Right cardiac atrium (tissue), 5 donors: ENCODE measurements around the gene SV2B. TPM values are rescaled to one million over a fixed set of nuclear protein-coding genes. Genes with fewer than 3 reads are reported as not detected.
A peak's percentile ranks its signal among the peaks of the same experiment; 100 is the strongest.

Experiments
- ATAC-seq, 2 donors: fragments of 200-7000 bp; cut with Tn5 transposase; one replicate each; pipeline versions ENCODE4 v1.8.0 to v1.9.1; 2020; ENCODE audit warnings: moderate library complexity in 2 of 2, mild to moderate bottlenecking in 1 of 2
- DNase-seq, 3 donors: peaks; one replicate each; pipeline ENCODE4 v3.0.0-alpha.2; 2020
- H3K27ac ChIP-seq: one replicate; pipeline ENCODE4 v1.5.1; 2013; ENCODE audit warnings: mild to moderate bottlenecking, low read length, control low read depth, moderate library complexity
- H3K27me3 ChIP-seq: one replicate; pipeline ENCODE4 v1.6.1; 2013; ENCODE audit not compliant: control insufficient read depth, insufficient read depth
- H3K4me1 ChIP-seq: one replicate; pipeline ENCODE4 v1.6.1; 2013; ENCODE audit warnings: low read length; ENCODE audit not compliant: control insufficient read depth, insufficient read depth
- H3K4me3 ChIP-seq: one replicate; pipeline ENCODE4 v1.5.1; 2013; ENCODE audit warnings: low read length, control low read depth
- H3K9me3 ChIP-seq: one replicate; pipeline ENCODE4 v1.6.1; 2013; ENCODE audit warnings: low read length; ENCODE audit not compliant: control insufficient read depth
- WGBS: extraction: QIAGEN DNeasy Blood & Tissue Kit; methylation state at CpG from one replicate; pipeline ENCODE4 v1.1.7; 2013; 5-methylcytosine and 5-hydroxymethylcytosine counted together
- intact Hi-C, 4 donors: fragments of 100-400 bp; cut with DNase I; formaldehyde crosslinking; loops; one replicate each; pipeline versions ENCODE4 v1.11.0 to v1.14.0; 2022 to 2023
- polyA plus RNA-seq: library from polyadenylated mRNA; stranded (reverse); fragments of 200-250 nt; gene quantifications from one replicate; pipeline ENCODE4 v1.2.3, GENCODE V29; 2013
- total RNA-seq, 4 donors: library from RNA; stranded (reverse); fragmentation: NEBNext Ultra II Directional; extraction: Animal tissue kit (Norgen Biotek cat#: 25700); gene quantifications; one replicate each; pipeline ENCODE4 v1.2.1, GENCODE V29; 2021
- donor health status: healthy with polysubstance abuse.
- donor health status: DM: no; HTN: yes; CAD: no.
- donor health status: DM: no; HTN: no; CAD: no.
- donor health status: DM: no; HTN: yes; CAD: no; lungs with severe emphysema.
- donor health status: DM: yes; HTN: yes; CAD: no.

The SV2B gene
- total and polyA plus RNA-seq, 5 donors: 0.34 to 1.7 (median 1.3) TPM

DNA sequence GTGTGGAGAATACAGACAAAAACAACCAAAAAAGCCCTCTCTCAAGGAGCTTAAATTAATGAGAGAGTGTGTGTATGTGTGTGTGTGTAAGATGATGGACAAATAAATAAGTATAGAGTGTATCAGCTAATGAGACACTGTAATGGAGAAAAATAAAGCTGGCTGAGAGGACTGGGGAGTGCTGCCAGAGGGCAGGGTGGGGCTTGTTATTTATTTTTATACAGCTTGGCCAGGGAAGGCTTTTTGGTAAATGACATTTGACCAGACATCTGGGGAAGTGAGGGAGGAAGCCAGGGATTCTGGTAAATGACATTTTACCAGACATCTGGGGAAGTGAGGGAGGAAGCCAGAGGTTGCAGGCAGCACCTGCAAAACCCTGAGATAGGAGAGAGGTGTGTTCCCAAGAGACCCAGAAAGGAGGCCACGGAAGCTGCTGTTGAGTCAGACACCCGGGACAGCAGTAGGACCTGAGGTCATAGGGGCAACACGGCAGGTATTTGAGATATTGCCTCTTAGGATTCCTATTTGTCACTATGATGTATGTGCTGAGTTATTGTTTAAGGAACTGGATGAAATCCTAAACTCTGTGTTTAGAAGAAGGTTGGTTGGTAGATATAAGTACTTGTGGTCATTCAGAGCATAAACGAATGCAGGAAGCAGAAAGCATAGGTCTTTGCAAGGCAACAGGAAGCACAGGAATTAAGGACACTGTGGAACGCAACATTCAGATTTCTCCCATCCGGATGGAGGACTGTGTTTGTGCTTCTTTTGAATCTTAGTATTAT lies 2.7 kb downstream of the SV2B start:
- intact Hi-C loops: no loop called here
- 45% methylated on average over 6 of the region's 6 CpGs for WGBS
- Histone ChIP-seq H3K4me3 (no peak overlapping the region), H3K27me3 (no peaks in the 10 kb centered on the region), H3K4me1 (peaks cover 4% of the 10 kb centered on the region), H3K9me3 (no peaks in the 10 kb centered on the region), H3K27ac (no peak overlapping the region)
- DNase-seq (peak in 1 of 3 donors; percentile 61), ATAC-seq (no peak)

DNA sequence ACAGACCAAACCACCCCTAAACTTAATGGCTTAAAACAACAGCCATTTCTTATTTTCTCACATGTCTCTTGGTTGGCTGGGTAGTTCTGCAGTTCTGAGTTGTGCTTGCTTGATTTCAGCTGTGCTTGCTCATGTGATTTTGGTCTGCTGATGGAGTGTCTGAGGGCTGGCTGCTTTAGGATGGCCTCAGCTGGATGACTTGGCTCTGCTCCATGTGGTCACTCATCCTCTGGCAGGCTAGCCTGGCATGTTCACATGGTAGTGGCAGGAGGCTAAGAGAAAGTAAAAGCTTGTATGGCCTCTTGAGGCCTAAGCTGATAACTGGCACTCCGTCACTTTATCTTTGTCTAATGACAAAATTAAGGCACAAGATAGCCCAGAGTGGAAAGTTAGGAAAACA lies 4.1 kb downstream of the SV2B start:
- intact Hi-C loops: no loop called here
- no peak overlapping the region for H3K27ac ChIP-seq
- 39% methylated on average over 1 of the region's 1 CpG for WGBS
- peak; percentile 42 to 82 (median 80) for DNase-seq
- ATAC-seq: peak; percentile 79 to 83
- no peak overlapping the region for H3K4me3 ChIP-seq
- peaks cover 4% of the 10 kb centered on the region for H3K4me1 ChIP-seq
- no peaks in the 10 kb centered on the region for H3K27me3 ChIP-seq
- H3K9me3 ChIP-seq: no peaks in the 10 kb centered on the region

DNA sequence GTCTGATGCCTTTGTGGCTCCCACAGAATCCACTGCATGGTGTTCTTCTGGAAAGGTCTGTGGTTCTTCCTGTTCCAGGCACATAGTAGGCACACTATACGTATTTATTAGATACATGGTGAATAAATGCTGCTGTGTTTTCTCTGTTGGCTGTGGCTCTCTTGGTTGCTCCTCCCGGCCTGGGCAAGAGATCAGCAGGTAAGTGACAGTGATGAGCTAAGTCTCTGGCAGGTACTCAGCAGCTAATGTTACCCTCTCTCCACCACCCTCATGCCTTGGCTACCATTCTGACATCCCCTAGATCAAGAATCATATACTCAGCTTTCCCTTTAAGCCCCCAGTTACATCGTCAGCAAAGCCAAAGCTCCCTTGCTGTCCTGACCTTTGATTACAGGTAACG lies 8.4 kb downstream of the SV2B start:
- H3K27me3 ChIP-seq: no peaks in the 10 kb centered on the region
- no peak for DNase-seq
- no peak overlapping the region for H3K4me3 ChIP-seq
- no peak overlapping the region for H3K27ac ChIP-seq
- H3K9me3 ChIP-seq: no peaks in the 10 kb centered on the region
- WGBS: 84% methylated on average over 4 of the region's 4 CpGs
- peaks cover 2% of the 10 kb centered on the region for H3K4me1 ChIP-seq
- intact Hi-C loops: no loop called here
- no peak for ATAC-seq

DNA sequence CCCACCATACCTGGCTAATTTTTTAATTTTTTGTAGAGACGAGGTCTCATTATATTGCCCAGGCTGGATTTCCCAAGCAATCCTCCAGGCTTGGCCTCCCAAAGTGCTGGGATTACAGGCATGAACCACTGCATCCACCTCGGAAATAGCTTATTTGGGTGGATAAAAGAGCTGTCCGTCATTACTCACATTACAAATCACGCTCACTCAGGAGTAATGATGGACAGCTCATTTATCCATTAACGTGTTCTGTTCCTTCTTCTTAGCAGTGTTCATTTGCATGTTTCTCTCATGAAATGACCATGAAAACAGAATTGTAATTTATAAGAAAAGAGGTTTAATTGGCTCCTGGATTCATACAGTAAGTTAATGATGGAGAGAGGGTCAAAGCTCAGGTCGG lies 9.8 kb downstream of the SV2B start:
- Histone ChIP-seq H3K27me3 (no peaks in the 10 kb centered on the region), H3K27ac (no peak overlapping the region), H3K4me3 (no peak overlapping the region), H3K9me3 (no peaks in the 10 kb centered on the region), H3K4me1 (no peaks in the 10 kb centered on the region)
- intact Hi-C loops: no loop called here
- no peak for ATAC-seq
- no peak for DNase-seq
- 88% methylated on average over 6 of the region's 6 CpGs for WGBS

DNA sequence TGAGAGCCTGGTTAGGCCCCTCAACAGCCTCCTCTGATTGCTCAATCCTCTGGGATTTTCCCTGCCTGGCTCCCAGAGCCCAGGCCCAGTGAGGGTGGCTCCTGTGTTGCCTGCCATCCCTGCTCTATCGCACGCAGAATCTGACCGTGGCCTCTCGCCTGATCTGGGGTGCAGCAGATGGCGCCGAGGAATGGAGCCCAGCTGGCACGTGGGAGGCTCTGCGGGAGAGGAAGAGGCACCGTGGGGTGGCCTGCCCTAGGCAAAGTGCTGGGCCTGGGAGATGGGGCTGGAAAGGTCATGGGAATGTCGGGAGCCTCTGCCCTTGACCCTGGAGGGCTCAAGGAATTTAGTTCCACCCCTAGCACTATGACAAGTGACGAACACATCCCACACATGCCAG lies 10.3 kb downstream of the SV2B start:
- DNase-seq: peak in 1 of 3 donors; percentile 45
- Histone ChIP-seq H3K9me3 (no peaks in the 10 kb centered on the region), H3K27me3 (no peaks in the 10 kb centered on the region), H3K4me3 (no peak overlapping the region), H3K27ac (no peak overlapping the region), H3K4me1 (no peaks in the 10 kb centered on the region)
- whole genome bisulfite sequencing: 82% methylated on average over 11 of the region's 11 CpGs
- intact Hi-C loops: no loop called here
- no peak for ATAC-seq

DNA sequence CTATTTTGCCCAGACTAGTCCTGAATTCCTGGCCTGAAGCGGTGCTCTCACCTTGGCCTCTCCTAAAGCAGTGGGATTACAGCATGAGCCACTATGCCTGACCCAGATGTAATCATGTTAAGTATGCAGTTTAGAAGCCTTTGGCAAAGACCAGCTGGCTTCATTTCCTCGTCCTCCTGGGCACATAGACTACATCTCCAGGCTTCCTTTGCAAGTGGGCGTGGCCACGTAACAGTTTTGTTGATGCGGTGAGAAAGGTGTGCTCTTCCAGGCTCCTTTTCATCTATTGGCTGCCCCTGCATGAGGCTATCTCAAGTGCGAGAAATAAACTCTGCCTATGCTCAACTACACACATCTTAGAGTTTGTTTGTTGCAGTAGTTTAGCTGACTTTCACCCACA lies 13.0 kb downstream of the SV2B start:
- DNase-seq (no peak), ATAC-seq (no peak)
- WGBS: 65% methylated on average over 6 of the region's 6 CpGs
- H3K4me1 ChIP-seq: no peaks in the 10 kb centered on the region
- H3K4me3 ChIP-seq: no peak overlapping the region
- no peak overlapping the region for H3K27ac ChIP-seq
- no peaks in the 10 kb centered on the region for H3K27me3 ChIP-seq
- intact Hi-C loops: no loop called here
- no peaks in the 10 kb centered on the region for H3K9me3 ChIP-seq

DNA sequence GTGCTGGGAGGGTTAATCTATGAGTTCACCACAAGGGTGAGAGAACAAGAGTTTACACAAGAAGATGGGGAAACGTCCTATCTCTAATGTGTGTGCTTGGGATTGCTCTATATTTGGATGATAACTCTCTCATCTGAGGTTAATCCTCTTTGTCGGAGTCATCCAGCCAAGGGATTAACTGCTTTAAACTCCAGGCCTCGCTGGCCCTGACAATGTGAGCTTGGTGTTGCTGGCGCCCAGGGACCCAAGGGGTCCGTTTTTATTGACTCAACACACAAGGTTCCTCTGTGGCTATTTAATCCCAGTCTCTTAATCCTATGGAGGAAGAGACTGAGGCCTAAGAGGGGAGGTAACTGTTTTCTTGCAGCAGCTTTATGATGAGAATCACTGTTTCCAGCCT lies 14.2 kb downstream of the SV2B start:
- ATAC-seq (no peak), DNase-seq (no peak)
- Histone ChIP-seq H3K9me3 (no peaks in the 10 kb centered on the region), H3K27ac (no peak overlapping the region), H3K27me3 (no peaks in the 10 kb centered on the region), H3K4me3 (no peak overlapping the region), H3K4me1 (no peaks in the 10 kb centered on the region)
- 75% methylated on average over 5 of the region's 5 CpGs for WGBS
- intact Hi-C loops: no loop called here

DNA sequence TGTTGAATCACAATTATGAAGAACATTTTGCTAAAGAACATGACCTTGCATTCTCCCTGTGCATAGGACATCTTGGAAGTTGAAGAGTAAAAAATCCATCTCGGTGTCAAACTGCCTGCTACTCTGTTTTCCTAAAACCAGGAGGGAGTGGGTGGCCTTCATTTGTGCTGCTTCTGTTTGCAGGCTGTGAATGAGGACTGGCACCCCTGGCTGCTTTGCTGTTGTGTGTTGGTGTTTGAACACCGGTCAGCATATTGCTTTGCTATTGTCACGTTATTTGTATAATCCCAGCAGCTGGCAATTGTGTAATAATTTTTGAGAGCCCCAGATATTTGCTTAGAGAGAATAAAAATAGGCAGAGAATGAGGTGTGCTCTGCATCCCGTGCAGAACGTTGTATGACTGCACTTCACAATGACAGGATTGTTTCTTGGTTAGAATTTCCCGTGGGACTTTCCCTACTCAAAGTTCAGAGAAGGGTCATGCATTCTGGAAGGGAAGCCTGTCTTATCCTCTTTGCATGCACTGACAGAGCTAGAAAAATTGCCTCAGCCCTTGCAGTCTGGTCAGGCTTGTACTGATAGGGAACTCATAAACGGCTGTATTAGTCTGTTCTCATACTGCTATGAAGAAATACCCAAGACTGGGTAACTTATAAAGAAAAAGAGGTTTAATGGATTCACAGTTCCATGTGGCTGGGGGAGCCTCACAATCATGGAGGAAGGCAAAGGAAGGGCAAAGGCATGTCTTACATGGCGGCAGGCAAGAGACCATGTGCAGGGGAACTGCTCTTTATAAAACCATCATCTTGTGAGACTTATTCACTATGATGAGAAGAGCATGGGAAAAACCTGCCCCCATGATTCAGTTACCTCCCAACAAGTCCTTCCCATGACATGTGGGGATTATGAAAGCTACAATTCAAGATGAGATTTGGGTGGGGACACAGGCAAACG lies 16.3 kb downstream of the SV2B start:
- ATAC-seq (peak; percentile 49 to 90), DNase-seq (peak in 1 of 3 donors; percentile 42)
- WGBS: 27% methylated on average over 9 of the region's 9 CpGs
- Histone ChIP-seq H3K27ac (no peak overlapping the region), H3K9me3 (no peaks in the 10 kb centered on the region), H3K4me3 (no peak overlapping the region), H3K4me1 (no peaks in the 10 kb centered on the region), H3K27me3 (no peaks in the 10 kb centered on the region)
- intact Hi-C loops: no loop called here

DNA sequence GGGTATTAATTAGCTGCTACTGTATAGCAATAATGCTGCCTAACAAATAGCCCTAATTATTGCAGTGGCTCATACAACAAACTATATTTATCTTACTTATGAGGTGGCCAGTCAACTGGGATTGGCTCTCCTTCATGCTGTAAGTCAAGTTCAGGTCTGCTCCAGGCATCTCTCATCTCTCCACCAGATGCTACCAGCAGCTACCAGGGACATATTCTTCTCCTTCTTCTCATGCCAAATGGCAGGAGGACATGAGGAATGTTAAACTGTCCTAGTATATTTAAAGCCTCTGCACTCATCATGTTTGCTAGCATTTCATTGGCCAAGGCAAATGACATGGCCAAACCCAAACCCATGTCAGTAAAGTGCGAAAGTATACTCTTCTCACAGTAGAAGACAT lies 17.3 kb downstream of the SV2B start:
- no peaks in the 10 kb centered on the region for H3K4me1 ChIP-seq
- WGBS: 93% methylated on average over 1 of the region's 1 CpG
- no peaks in the 10 kb centered on the region for H3K27me3 ChIP-seq
- no peak for ATAC-seq
- no peak overlapping the region for H3K4me3 ChIP-seq
- no peak overlapping the region for H3K27ac ChIP-seq
- DNase-seq: no peak
- intact Hi-C loops: no loop called here
- no peaks in the 10 kb centered on the region for H3K9me3 ChIP-seq

DNA sequence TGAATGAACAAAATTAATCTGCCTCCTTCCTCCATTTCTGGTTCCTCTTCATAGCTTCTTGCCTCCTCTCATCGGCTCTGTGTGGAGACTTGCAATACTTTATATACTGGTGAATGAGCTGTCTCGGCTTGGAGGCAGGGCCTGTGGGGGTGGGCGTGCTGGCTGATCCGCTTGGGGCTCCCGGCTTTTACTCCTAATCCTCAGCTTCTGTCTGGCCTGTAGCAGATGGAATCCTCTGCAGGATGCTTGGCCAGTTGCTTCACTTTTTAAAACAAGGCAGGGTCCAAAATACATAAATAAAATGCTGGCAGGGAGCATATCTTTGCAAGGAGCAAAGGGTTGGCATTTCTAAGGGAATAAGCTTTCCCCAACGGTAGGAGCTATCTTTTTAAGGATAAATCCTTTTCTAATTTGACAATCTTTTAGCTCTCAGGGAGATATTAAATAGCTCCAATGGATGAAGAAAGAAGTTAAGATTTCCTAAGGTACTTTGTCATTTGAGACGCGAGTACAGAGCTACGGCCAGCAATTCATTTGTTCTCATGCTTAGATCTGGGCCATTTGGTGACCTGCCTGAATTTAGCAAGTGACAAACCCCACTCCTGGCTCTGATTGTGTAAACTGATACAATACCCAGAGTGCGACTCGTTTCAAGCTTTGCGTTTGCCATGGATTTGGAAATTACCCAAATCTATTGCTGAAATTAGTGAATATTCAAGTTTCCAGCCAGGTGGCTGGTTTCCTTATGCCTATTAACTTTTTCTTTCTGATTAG lies 18.9 kb downstream of the SV2B start:
- Histone ChIP-seq H3K9me3 (no peaks in the 10 kb centered on the region), H3K27ac (no peak overlapping the region), H3K4me1 (no peaks in the 10 kb centered on the region), H3K4me3 (no peak overlapping the region), H3K27me3 (no peaks in the 10 kb centered on the region)
- 54% methylated on average over 12 of the region's 12 CpGs for WGBS
- ATAC-seq: no peak
- DNase-seq: no peak
- intact Hi-C loops: no loop called here

DNA sequence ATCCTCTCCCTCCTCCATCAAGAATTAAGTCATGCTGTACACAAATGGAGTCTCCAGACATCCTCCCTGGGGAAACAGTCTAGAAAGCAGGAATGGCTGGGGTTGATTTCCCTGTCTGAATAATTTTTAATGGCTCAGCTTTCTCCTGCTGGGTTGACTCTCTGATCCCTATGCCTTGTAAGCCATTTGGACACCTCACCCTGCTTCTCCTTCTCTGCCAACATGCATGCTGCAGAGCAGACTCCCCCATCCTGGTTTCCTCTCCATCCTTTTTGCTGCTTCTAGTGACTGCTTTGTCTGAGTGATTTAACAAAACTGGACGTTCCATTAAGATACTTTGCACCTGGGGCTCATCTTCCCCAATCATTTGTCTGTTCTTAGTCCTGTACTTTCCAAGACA lies 22.2 kb downstream of the SV2B start:
- DNase-seq: no peak
- H3K9me3 ChIP-seq: no peaks in the 10 kb centered on the region
- no peak overlapping the region for H3K27ac ChIP-seq
- intact Hi-C loops: no loop called here
- no peaks in the 10 kb centered on the region for H3K27me3 ChIP-seq
- WGBS: 53% methylated on average over 1 of the region's 1 CpG
- H3K4me3 ChIP-seq: no peak overlapping the region
- no peak for ATAC-seq
- no peaks in the 10 kb centered on the region for H3K4me1 ChIP-seq
